T-helper 2 cell treated with Interferon-gamma antibody and Interleukin-4, amounts not matched to agents 100 ng/mL and 5 ng/mL, for 36 hours (primary cell): ENCODE data around the gene TTC22. TPM values are rescaled to one million over a fixed set of nuclear protein-coding genes. Genes with fewer than 3 reads are reported as not detected.

Experiments used
- intact Hi-C: fragments of 100-400 bp; cut with micrococcal nuclease; formaldehyde crosslinking; loops from one replicate; pipeline ENCODE4 v1.15.1; 2023
- total RNA-seq: library from RNA; stranded (reverse); gene quantifications from 2 replicates; pipeline ENCODE4 v1.2.3, GENCODE V29; 2022

The TTC22 gene
- total RNA-seq, 1 donor from 2014 or later: 4.5 TPM

DNA sequence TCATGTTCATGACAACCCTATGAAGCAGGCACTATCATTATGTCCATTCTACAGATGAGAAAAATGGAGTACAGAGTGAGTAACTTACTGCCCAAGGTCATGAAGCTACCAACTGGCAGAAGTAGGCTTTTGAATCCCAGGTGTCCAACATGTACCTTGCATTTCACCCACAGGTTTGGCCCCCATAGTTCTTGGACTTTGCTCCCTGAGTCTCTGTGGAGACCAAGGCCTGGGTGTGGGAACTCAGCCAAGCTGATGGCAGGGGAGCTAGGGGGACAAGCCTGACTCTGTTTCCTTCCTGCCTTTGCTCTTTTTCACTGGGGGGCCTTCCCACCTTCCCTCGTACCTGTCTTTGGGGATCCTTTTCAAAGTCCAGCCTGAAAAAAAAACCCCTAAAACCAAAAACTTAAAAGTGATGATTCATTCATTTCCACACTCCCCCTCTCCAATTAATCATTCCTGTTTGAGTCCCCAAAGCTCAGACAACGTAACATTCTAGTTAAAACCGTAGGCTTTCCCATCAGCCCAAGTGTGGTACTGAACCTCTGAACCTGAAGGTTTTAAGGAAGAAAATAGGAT lies 8.5 kb upstream of the TTC22 start:
- intact Hi-C loops: loop anchor here (1.0 to 10.0 kb wide), 4 partner anchors 137 to 755 kb away; partner anchors contain the start of genes TCEANC2 and TMEM59

DNA sequence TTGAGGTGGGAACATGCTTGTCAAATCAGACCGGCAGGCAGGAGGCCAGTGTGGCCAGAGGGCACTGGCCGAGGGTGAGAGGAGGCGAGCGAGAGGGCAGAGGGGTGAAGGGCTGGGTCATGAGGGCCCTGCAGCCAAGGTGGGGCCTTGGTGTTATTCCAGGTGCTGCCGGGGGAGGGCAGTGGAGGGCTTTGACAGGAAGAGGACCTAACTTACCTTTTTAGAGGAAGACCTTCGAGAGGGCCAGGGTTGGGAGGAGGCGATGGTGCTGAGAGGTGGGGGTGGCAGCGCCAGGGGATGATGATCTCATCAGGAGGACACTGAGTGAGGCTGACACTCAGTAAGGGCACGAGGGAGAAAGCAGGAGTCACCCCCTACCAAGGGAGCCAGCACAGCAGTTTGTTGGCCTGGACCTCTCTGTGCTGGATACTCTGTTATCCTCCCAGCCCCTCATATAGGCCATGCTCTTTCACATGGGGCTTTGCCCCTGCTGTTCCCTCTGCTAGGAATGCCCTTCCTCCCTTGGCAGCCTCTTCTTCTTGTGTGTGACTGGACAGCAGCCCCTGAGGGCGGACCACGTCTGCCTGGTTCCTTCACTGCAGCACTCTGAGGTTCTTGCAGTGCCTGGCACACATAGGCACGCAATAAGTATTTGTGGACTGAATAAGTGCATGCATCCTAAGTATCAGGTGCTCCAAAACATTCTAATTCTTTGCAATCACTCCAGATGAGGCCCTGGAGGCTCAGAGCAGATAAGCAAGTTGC lies 7.5 kb upstream of the TTC22 start:
- intact Hi-C loops: loop anchor here (10.0 kb wide), 1 partner anchor 754 kb away; the partner anchor contains the start of genes TCEANC2 and TMEM59

DNA sequence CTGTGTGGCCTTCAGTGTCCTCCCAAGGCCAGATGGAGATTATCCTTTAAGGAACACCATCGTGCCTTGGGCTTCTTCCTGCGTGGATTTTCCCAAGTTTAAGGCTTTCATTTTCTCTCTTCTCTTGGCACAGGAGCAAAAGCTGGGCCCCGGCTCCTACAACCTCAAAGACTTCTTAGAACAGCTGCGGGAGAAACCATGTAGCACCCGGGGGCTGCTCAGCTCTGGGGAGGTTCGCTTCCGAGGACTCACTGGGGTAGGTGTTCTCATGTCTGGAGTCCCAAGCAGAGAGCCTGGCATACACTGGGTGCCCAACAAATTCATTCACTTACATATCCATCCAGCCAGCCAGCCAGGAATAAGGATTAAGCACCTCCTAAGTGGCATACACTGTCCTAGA lies 6.6 kb upstream of the TTC22 start:
- intact Hi-C loops: loop anchor here (10.0 kb wide), 1 partner anchor 753 kb away; the partner anchor contains the start of genes TCEANC2 and TMEM59

DNA sequence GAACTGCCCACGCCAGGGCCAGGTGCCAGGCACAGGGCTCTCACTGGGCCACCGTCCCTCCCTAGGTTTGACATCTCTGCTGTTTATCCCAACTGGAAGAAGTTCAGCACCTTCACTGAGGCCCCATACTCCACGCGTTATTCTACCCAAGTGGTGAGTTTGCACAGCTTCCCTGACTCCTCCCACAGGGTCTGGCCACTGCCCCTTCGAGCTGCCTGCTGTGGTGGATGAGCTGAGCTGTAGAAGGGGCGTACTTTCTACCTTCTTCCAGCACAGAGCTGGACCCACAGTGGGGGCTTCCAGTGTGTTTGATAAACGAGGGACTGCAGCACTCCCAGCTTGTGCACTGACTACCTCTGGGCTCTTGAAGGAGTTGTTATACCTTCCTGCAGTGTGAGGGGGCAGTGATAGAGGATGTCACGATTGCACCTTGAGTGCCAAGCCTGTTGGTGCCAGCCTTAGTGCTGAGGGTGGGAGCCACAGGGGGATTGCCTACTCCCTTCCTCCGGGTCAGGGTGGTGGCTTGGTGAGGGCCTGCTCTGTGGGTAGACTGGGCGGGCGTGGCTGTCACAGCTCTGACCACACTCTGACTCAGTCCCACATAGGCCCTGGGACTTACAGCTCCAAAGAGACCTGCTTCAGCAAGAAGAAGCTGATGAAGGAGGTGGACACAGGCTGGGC lies 5.9 kb upstream of the TTC22 start:
- intact Hi-C loops: loop anchor here (10.0 kb wide), 1 partner anchor 752 kb away; the partner anchor contains the start of genes TCEANC2 and TMEM59

DNA sequence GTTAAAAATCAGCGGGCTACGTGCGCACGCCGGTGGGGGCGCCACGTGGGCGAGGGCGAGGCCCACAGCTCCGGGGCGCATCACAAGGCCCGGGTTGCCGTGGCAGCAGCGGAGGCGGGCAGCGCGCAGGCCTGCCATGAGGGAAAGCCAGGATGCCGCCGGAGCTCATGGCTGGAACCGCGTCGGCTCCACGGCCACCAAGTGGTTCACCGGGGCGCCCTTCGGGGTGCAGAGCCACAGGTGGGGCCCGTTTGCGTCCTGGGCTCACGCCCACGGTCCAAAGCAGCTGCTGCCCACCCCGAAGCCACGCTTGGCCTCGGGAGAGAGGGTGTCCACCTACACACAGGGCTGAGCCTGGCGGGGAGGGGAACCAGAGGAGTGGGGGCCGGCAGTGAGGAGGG lies 4.9 kb upstream of the TTC22 start:
- intact Hi-C loops: loop anchor here (10.0 kb wide), 1 partner anchor 751 kb away; the partner anchor contains the start of genes TCEANC2 and TMEM59

DNA sequence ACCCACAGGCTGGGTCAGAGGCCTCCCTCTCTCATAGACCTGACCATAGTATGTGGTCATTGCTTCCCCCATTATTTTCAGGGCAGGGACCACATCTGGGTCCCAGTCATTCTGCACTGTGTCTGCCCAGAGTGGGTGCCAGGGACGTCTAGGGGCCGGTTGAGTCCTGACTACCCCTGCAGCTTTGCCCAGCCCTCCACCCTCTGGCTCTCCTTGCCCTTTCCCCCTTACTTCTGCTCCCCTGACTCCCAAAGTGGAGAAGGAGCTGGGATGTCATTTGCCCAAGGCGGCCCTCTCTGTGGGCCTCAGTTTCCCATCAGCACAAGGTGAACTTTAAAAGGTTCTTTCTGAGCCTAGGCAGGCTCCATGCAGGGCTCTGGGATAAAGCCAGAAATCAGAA lies 4.3 kb upstream of the TTC22 start:
- intact Hi-C loops: loop anchor here (10.0 kb wide), 1 partner anchor 751 kb away; the partner anchor contains the start of genes TCEANC2 and TMEM59

DNA sequence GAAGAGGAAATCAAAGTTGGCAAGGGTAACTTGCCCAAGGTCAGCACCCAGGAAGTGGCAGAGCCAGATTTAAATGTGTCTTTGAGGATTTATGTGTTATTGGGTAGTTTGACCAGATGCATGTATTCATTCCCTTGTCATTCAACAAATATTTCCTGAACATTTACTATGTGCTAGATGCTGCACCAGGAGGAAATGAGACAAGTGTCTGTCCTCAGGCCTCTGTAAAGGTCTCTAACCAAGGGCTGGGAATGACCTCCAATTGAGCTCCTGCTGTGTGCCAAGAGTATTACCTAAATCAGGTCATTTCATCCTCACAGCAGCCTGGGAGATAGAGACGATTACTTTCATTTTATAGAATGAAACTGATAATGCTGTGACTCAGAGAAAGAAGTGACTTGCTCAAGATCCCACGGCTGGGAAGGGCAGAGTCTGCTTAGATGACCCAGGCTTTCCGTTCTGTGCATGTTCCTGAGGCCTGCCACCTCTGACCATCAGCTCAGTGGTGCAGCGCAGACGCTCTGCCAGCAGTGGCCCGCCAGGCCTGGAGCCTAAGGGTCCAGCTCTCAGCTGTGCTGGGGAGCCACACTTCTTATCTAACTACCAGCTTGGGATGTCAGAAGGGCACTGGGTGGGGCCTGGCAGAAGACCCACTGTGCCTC lies 3.5 kb upstream of the TTC22 start:
- intact Hi-C loops: loop anchor here (5.0 to 10.0 kb wide), 3 partner anchors 83 to 750 kb away; partner anchors contain the start of genes DHCR24, SSBP3, TCEANC2 and TMEM59

DNA sequence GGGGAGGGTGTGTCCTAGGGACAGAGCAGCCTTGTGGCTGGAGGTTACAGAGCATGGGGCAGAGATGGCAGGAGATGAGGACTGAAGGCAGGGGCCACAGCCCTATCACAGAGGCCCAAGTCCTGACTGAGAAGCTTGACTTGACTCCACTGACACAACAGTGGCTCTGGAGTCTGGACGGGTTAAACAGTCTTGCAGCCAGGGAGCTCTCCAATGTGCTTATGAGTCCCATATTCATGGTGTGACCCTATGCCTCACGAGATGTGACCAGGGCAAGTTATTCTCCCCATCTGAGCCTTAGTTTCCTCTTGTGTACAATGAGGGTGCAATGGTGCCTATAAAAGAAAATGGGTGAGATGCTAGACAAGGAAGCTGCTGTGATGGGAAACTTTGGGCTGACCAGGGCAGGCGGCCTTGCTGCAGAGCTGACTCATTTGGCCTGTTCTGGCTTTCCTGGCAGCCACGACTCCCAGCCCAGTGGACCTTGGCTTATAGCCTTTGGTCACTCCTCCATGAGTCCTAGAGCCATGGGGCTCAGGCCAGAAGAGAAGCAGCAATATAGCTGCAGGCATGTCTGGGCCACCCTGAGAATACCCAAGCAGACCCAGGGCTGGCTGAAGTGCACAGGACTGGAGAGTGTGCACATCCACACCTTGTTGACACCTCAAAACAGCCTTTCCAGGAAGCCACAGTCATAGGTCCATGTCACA lies 2.8 kb upstream of the TTC22 start:
- intact Hi-C loops: loop anchor here (5.0 to 10.0 kb wide), 3 partner anchors 83 to 749 kb away; partner anchors contain the start of genes DHCR24, SSBP3, TCEANC2 and TMEM59

DNA sequence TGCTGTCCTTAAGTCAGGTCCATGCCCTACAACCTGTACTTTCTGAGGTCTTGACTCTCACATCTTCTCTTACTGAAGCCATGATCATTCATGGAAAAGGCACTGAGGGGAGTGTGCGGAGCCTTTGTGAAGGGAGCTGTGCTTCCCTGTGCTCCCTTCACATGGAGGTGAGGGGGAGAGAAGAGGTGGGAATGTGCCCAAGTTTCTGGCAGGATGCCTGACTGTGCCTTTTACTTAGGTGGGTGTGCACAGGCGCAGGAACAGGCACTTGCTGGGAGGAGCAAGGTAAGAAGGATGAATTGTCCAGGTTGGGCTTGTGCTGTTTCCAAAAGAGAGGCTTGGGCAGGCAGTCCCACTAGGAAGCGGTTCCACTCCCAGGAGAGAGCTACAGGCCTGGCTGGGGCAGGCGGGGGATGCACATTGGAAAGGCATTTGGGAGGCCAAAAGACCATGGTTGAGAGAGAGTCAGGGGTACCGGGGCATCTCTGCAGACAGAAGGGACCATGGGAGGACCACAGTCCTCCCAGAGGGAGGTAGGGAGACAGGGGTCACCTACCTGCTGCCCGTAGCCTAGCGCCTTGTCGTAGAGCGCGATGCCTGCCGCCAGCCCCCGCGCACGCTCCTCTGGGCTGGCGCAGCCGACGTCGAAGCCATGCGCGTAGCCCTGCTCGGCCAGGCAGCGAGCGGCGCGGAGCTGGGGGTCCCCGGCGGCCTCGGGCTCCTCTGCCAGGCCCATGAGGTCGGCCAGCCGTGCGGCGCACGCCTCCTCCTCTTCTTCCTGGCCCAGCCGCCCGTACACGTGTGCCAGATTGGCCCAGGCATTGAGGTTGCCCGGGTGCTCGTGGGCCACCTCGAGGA lies 853 bp downstream of the TTC22 start:
- intact Hi-C loops: loop anchor here (2.0 to 10.0 kb wide), 4 partner anchors 85 to 745 kb away; partner anchors contain the start of genes DHCR24, SSBP3, TCEANC2 and TMEM59

DNA sequence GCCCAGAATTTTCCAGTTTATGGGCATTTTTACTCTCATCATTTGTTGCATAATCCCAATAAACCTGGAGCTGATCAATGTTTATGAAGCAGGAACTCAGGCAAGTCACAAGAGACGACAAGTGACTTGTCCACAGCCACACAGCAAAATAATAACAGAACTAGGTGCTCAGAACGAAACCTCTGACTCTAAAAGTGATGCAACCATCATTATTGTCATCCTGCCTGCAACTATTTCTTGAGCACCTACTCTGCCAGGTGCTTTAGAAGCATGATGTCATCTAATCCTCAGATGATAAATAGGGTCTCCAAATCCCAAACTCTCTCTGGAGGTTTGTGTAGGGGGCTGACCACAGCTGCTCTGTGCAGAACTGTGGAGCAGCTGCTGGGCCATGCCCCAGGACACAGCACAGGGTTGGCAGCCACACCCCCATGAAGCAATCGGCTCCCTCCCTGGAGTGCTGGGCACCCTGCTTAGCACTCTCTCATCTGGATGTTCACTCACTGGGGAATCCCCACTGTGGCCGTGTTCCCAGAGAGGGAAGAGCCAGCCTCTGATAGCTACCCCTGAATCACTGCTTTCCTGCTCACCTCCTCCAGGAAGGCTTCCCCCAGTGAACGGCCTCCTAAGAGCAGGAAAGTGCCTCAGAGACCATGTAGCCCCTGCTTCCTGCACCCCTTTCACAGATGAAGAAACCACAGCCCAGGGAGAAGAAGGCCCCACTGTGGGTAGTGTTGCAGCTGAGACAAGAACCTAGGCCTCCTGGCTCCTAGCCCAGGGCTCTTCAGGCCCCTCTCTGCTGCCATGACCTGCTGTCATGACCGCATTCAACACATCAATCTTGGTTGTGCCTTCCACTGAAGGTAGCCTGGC lies 2.1 kb downstream of the TTC22 start:
- intact Hi-C loops: no loop called here

DNA sequence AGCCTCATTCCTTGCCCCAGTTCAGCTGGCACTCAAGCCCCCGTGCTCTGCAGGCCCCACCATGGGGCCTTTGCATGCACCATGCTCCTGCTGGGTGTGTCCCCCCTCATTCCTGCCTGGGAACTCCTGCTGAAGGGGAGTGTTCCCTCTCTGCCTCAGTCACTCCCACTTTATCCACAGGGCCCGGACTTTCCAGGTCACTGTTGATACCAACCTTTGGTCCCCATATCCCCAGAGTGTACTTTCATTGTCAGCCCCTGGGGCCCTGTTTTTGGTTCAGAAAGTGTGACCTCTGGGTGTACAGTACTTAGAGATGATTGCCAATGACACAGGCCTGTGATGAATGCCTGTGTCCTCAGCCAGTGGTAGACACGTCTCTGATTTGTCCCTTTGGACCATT lies 2.9 kb downstream of the TTC22 start:
- intact Hi-C loops: no loop called here

DNA sequence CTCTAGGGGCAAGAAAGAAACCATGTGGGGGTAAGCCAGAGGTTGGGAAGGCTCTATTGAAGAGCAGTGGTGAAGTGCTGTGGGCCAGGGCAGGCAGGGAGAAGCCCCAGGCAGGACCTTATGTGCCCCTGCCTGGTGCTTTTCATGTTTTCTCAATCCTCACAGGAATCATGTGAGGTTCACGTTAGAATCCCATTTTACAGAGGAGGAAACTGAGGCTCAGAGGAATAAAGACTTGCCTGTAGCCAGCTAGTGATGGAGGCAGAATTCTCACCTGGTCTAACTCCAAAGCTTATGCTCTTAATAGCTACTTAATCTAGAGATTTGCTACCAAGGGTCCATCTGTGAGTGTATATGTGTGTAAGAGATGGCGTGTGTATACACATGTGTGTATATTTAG lies 4.2 kb downstream of the TTC22 start:
- intact Hi-C loops: no loop called here

DNA sequence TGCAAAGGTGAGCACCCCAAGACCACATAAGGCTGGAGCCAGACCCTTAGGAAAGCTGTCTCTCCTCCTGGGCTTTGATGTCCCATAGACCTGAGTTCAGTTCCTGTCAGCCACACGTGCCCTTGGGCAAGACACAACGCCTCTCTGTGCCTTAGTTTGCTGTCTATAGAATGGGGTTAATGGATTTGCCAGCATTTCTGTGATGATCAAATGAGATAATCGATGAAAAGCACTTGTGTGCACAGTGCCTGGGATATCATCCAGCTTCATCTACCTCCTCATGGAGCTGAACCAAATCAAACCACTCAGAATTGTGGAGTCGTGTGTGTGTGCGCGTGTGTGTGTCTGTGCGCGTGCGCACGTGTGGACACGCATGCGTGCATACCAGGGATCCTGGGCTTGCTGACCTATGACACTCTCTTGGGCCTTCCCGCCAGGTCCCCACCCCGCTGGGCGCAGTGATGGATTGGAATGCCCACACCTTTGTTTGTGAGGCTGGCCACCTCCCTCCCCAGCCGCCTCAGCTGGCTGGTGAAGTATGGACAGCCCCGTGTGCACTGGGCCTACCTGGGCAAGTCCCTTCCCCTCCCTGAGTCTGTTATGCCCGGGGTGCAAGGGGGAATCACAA lies 5.2 kb downstream of the TTC22 start:
- intact Hi-C loops: no loop called here

DNA sequence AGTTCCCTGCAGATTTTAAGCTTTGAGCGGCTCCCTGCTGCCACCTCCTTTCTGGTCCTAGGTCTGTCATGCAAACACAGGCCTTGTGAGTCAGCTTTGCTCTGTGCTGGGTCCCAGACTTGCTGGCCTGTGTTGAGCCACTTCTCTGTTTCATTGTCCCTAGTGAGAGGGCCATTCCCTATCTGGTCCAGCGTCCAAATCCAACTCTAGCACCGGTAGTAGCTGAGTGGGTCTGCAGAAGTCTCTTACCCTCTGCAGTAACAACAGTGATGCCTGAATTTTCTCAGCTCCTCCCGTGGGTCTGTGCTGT lies 5.8 kb downstream of the TTC22 start:
- intact Hi-C loops: no loop called here

DNA sequence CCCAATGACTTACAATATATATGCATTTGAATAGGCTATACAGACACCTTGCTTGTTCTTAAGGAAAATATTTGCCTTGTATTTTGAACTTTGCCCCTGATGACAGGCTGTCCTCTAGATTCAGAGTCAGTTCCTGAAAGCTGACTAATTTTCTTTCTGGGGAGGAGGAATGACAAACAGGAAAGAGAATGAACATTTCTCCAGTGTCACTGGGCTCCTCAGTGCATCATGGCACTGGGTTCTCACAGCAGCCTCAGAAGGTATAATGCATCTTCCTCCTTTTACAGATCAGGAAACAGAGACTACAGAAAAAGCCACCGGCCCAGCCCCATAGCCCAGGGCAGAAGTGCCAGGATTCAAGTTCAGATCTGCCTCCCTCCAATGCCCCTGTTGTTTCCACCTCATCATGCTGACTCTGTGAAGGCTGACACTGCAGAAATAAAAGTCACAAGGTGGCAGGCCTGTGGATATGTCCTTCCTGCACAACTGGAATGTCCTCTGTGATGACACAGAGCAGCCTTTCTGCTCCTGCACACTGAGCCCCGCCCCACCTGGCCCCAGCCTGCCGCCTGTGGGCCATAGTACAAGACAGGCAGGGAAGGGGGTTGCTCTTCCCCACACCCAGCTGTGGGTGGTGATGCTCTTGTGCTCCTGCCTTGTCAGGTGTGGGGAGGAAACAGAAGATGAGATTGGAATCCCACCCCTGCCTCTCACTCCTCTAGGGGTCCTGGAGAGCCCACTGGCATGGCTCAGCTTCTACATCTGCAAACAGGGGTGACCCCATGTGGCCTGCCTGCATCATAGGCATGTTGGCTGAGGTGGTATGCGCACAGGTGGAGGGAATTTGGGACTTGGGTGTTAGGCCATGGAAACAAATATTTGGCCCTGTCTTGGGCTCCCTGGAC lies 6.4 kb downstream of the TTC22 start:
- intact Hi-C loops: no loop called here

DNA sequence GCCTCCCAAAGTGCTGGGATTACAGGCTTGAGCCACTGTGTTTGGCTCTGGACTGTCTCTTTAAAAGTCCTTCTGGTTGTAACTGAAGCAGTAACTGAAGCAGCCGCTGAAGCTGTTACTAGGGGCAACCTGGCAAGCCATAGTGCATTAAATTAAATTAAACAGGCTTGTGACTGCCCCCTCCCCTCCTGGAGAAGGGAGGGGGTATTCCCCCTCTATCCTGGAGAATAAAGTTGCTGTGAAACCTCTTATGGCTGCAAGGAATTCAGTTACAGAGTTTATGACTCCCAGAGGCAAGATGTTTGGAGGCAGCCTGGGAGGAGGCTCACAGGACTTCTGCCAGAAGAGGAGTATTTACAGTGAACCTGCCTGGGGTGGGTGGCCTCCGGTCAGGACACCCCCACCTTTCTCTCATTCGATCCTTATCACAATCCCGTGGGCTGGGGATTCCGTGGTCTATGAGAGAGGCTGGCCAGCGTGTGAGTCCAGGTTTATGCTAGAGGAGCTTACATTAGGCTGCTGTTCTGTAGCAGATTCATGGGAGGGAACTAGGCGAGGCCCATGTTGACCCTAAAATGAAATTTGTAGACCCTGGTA lies 8.3 kb downstream of the TTC22 start:
- intact Hi-C loops: no loop called here
